Nephron progenitor cell (in vitro differentiated cells): ENCODE measurements around the gene RAI1.
"Not testable (repeated sequence)": the region's sequence is repeated elsewhere in the genome, so short reads cannot be mapped to it uniquely, and the experiment has no call there.

Experiments used
- DNase-seq: peaks from one replicate; pipeline ENCODE4 v3.0.0; 2021
- H3K27ac Mint-ChIP-seq: 2 replicates; pipeline ENCODE4 v1.8.0; 2021; ENCODE audit warnings: mild to moderate bottlenecking, moderate library complexity, mixed read lengths
- H3K27me3 Mint-ChIP-seq: 2 replicates; pipeline ENCODE4 v1.8.0; 2021; ENCODE audit warnings: mild to moderate bottlenecking, low read depth, mixed read lengths; ENCODE audit not compliant: poor library complexity
- H3K36me3 Mint-ChIP-seq: 2 replicates; pipeline ENCODE4 v1.8.0; 2021; ENCODE audit warnings: low read depth, mixed read lengths
- H3K4me1 Mint-ChIP-seq: 2 replicates; pipeline ENCODE4 v1.8.0; 2021; ENCODE audit warnings: mixed read lengths
- H3K4me3 Mint-ChIP-seq: 2 replicates; pipeline ENCODE4 v1.8.0; 2021; ENCODE audit warnings: mild to moderate bottlenecking, moderate library complexity, mixed read lengths
- H3K9me3 Mint-ChIP-seq: 2 replicates; pipeline ENCODE4 v1.8.0; 2021; ENCODE audit warnings: mild to moderate bottlenecking, moderate library complexity, mixed read lengths
- CTCF ChIP-seq: fragments of 200-600 bp; sonication (generic); IDR thresholded peaks from 2 replicates; pipeline ENCODE4 v1.5.0; 2021; ENCODE audit warnings: antibody characterized with exemption

Gene RAI1

DNA sequence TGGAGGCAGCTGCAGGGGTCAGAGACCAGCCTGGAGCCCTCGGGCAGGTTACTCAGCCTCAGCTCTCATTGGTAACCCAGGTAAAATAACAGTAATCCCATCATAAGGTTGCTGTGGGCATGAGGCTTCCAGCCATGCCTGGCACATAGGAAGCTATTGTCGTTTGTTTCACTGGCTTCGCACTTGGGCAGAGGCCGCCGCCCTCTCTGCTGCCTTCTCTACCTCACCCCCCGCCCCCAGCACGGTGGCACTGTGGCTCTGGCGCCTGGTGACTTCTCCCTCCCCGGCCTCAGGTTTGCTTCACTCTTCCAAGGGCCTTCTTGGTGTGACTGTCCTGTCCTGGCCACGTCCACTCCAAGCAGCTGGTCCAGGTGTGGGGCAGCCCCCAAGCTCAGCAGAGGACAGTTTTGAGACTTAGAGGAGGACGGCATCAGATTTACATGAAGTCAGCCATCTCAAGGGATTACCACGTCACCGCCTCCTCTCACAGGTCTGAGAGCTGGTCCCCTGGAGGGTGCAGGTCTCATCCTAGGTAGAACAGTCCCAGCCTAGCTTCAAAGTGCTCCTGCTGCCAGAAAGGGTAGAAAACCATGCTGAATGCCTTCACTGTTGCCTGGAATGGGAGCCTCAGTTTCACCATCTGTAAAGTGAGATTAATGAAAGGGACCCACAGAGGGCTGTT, 120.7 kb downstream of the RAI1 start:
- TF ChIP-seq CTCF = no peak
- H3K27me3 Mint-ChIP-seq = no peaks in the 10 kb centered on the region
- no peak overlapping the region for H3K27ac Mint-ChIP-seq
- DNase-seq = no peak
- H3K36me3 Mint-ChIP-seq = peaks cover 49% of the 10 kb centered on the region
- H3K4me1 Mint-ChIP-seq = peaks cover 30% of the 10 kb centered on the region
- H3K4me3 Mint-ChIP-seq = no peak overlapping the region
- no peaks in the 10 kb centered on the region for H3K9me3 Mint-ChIP-seq

DNA sequence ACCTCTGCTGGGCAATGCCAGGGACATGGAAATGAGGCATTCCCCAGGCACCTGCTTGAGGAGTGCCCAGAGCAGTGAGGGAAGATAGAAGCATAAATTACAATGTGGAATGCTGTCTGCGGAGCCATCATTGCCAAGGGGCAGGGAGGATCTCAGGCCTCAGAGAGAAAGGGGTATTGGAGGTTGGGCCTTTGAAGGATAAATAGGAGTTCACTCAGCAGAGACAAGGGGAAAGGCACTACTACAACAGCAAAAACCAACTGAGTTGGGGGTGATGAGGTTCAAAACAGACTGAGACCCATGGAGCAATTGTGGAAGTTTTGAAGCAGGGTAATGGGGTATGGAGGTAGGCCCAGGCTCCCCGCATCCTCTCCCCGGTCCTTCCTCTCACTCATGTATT, 122.7 kb downstream of the RAI1 start:
- no peak for TF ChIP-seq CTCF
- no peaks in the 10 kb centered on the region for H3K27me3 Mint-ChIP-seq
- H3K9me3 Mint-ChIP-seq = no peaks in the 10 kb centered on the region
- H3K27ac Mint-ChIP-seq = no peak overlapping the region
- peaks cover 31% of the 10 kb centered on the region for H3K4me1 Mint-ChIP-seq
- DNase-seq = no peak
- peaks cover 48% of the 10 kb centered on the region for H3K36me3 Mint-ChIP-seq
- no peak overlapping the region for H3K4me3 Mint-ChIP-seq

- Mint-ChIP-seq H3K9me3 (no peaks in the 10 kb centered on the region), H3K4me1 (peaks cover 24% of the 10 kb centered on the region), H3K4me3 (no peak overlapping the region), H3K36me3 (peaks cover 41% of the 10 kb centered on the region), H3K27me3 (no peaks in the 10 kb centered on the region), H3K27ac (no peak overlapping the region)
- TF ChIP-seq CTCF = no peak
- no peak for DNase-seq
These were observed 124.3 kb downstream of the RAI1 start for GRCh38 chr17:17805575-17805974.

- Mint-ChIP-seq H3K9me3 (no peaks in the 10 kb centered on the region), H3K4me1 (peaks cover 29% of the 10 kb centered on the region), H3K4me3 (no peak overlapping the region), H3K27ac (no peak overlapping the region), H3K27me3 (no peaks in the 10 kb centered on the region), H3K36me3 (peaks cover 41% of the 10 kb centered on the region)
- no peak for TF ChIP-seq CTCF
- no peak for DNase-seq
These were observed 124.8 kb downstream of the RAI1 start for GRCh38 chr17:17806035-17806434.

DNA sequence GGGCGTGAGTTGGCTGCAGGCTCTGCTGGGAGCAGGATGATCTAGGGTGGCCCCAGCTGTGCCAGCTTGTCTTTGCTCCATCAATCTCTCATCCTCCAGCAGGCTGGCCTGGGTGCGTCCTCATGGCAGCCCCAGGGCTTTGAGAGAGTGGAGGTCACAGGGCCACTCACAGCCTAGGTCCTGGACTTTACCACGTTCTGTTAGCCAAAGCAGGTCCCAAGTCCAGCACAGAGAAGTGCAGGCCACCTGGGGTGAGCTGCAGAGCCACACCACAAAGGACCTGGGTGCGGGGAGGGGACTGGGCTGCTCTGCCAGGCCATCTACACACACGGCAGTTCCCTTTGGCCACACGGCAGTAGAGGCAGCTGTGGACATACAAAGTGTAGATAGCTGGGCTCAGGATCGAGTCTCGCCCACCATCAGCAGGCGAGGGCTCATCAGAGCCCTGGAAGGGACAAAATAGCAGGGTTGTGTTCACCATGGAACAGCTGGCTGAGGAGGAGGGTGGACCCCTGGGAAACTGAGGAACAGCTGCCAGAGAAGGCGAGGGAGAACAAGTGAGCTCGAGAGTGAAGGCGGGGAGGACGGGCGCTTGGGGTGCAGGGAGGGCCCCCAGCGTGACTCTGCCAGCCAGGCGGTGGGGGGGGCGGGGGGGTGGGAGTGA, 125.5 kb downstream of the RAI1 start:
- TF ChIP-seq CTCF = no peak
- Mint-ChIP-seq H3K36me3 (peaks cover 41% of the 10 kb centered on the region), H3K27me3 (no peaks in the 10 kb centered on the region), H3K27ac (no peak overlapping the region), H3K4me1 (peaks cover 36% of the 10 kb centered on the region), H3K9me3 (no peaks in the 10 kb centered on the region), H3K4me3 (no peak overlapping the region)
- no peak for DNase-seq

DNA sequence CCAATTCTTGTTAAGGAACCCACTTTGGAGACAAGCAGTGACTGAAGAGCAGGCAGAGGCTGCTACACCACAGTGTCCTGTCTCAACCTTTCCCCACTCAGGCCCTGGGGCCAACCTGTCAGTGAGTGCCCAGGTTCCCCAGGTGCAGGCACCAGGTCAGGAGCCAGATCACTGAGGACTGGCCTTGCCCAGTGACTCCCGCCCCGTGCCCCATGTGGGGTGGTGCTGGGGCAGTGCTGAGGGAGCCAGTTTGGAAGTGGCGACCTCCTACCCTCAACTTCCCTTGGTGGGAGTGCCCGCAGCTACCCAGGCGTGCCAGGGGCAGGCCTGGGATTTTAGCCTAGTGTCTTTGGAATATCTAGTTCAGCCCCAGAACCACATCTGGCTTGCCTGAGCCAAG, 126.2 kb downstream of the RAI1 start:
- no peak for TF ChIP-seq CTCF
- no peak overlapping the region for H3K4me3 Mint-ChIP-seq
- no peaks in the 10 kb centered on the region for H3K27me3 Mint-ChIP-seq
- no peaks in the 10 kb centered on the region for H3K9me3 Mint-ChIP-seq
- H3K36me3 Mint-ChIP-seq = peaks cover 36% of the 10 kb centered on the region
- peaks cover 43% of the 10 kb centered on the region for H3K4me1 Mint-ChIP-seq
- H3K27ac Mint-ChIP-seq = no peak overlapping the region
- DNase-seq = no peak

DNA sequence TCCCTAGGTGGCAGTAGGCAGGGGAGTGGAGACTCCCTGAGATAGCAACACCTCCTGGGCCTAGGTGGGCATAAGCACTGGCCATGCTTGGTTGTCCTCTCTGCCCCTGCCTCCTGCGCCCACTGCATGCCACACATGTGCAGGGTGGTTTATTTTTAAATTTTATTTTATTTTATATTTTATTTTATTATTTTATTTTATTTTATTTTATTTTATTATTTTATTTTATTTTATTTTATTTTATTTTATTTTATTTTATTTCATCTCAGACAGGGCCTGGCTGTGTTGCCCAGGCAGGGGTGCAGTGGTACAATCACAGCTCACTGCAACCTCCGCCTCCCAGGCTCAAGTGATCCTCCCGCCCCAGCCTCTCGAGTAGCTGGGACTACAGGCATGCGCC, 126.9 kb downstream of the RAI1 start:
- H3K9me3 Mint-ChIP-seq, H3K27me3 Mint-ChIP-seq, H3K4me3 Mint-ChIP-seq, DNase-seq, H3K27ac Mint-ChIP-seq: not testable (repeated sequence)
- Mint-ChIP-seq H3K4me1 (peaks cover 43% of the 10 kb centered on the region), H3K36me3 (peaks cover 36% of the 10 kb centered on the region)
